ENCODE data around the gene CDC25A. TPM values are rescaled to one million over a fixed set of nuclear protein-coding genes. Genes with fewer than 3 reads are reported as not detected.
A peak's percentile ranks its signal among the peaks of the same experiment; 100 is the strongest.

CDC25A gene
- total and polyA plus RNA-seq, 4 experiments from 2014 or later, result 0.09 TPM; not detected in 3

GRCh38 chr3:48186631-48187300, 1.5 kb downstream of the CDC25A start:
- POLR2A ChIA-PET (ENCODE audit: partially characterized antibody), result no interaction called here
- no peaks in the 10 kb centered on the region for H3K9me3 ChIP-seq (ENCODE audit: control insufficient read depth in 1 of 2, low read length in 2 of 2)
- H3K4me1 ChIP-seq (ENCODE audit: insufficient read depth, low read length), result peaks cover 12% of the 10 kb centered on the region
- intact Hi-C loops (cut with micrococcal nuclease), result no loop called here
- Mint-ChIP-seq H3K36me3 (peaks cover 0 to 3% of the 10 kb centered on the region in 2 donors), H3K4me3 (peak overlapping the region; percentile 76 to 87 (median 85)), H3K9me3 (no peaks in the 10 kb centered on the region), H3K27me3 (peaks cover 3 to 11% of the 10 kb centered on the region in 2 donors), H3K4me1 (peaks cover 8 to 23% (median 15%) of the 10 kb centered on the region in 4 donors), H3K27ac (peak overlapping the region in 2 of 7 donors; percentile 43 to 88)
- no peak overlapping the region for H3K27ac ChIP-seq (ENCODE audit: low read depth, low read length)
- peak overlapping the region in 1 of 2 donors; percentile 95 for H3K4me3 ChIP-seq (ENCODE audit: low read length in 2 of 2)
- no peaks in the 10 kb centered on the region for H3K36me3 ChIP-seq (ENCODE audit: insufficient read depth, low read length)
- CTCF ChIA-PET (ENCODE audit: partially characterized antibody), result no interaction called here
- DNase-seq, result no peak
- H3K27me3 ChIP-seq (ENCODE audit: insufficient read depth, low read length), result no peaks in the 10 kb centered on the region

DNA sequence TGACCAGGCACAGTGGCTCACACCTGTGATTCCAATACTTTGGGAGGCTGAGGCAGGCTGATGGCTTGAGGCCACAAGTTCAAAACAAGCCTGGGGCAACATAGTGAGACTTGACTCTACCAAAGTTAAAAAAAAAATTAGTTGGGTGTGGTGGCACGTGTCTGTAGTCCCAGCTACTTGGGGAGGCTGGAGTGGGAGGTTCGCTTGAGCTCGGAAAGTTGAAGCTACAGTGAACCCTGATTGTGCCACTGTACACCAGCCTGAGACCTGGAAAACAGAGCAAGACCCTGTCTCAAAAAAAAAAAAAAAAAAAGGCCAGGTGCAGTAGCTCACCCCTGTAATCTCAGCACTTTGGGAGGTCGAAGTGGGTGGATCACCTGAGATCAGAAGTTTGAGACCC, 3.1 kb downstream of the CDC25A start:
- H3K4me1 Mint-ChIP-seq, result peaks cover 8 to 23% (median 15%) of the 10 kb centered on the region in 4 donors
- peaks cover 0 to 3% of the 10 kb centered on the region in 2 donors for H3K36me3 Mint-ChIP-seq
- CTCF ChIA-PET (ENCODE audit: partially characterized antibody), result no interaction called here
- Histone ChIP-seq H3K27me3 (ENCODE audit: insufficient read depth, low read length) (no peaks in the 10 kb centered on the region), H3K4me1 (ENCODE audit: insufficient read depth, low read length) (peaks cover 12% of the 10 kb centered on the region), H3K36me3 (ENCODE audit: insufficient read depth, low read length) (no peaks in the 10 kb centered on the region), H3K4me3 (ENCODE audit: low read length in 2 of 2) (no peak overlapping the region), H3K9me3 (ENCODE audit: control insufficient read depth in 1 of 2, low read length in 2 of 2) (no peaks in the 10 kb centered on the region), H3K27ac (ENCODE audit: low read depth, low read length) (no peak overlapping the region)
- no peaks in the 10 kb centered on the region for H3K9me3 Mint-ChIP-seq
- DNase-seq, result no peak
- peaks cover 3 to 11% of the 10 kb centered on the region in 2 donors for H3K27me3 Mint-ChIP-seq
- POLR2A ChIA-PET (ENCODE audit: partially characterized antibody), result no interaction called here
- intact Hi-C loops (cut with micrococcal nuclease), result no loop called here
- H3K27ac Mint-ChIP-seq, result peak overlapping the region in 1 of 7 donors; percentile 2
- H3K4me3 Mint-ChIP-seq, result no peak overlapping the region

DNA sequence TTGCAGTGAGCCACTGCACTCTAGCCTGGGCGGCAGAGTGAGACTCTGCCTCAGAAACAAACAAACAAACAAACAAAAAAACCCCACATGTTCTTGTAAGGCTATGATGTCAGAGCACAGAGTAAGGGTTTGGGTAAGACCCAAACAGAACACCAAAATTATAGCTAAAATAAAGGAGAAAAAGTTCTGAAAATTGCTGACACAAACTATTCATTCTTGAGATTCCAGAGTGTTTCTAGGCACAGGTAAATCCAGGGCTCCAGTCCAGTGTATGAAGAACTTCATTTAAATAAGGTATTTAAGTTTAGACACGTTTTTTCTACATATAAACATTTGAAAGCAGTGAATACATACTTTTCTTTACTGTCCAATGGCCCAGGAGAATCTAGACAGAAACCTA, 3.9 kb downstream of the CDC25A start:
- no peak for DNase-seq
- Histone ChIP-seq H3K27ac (ENCODE audit: low read depth, low read length) (no peak overlapping the region), H3K36me3 (ENCODE audit: insufficient read depth, low read length) (no peaks in the 10 kb centered on the region), H3K9me3 (ENCODE audit: control insufficient read depth in 1 of 2, low read length in 2 of 2) (no peaks in the 10 kb centered on the region), H3K4me3 (ENCODE audit: low read length in 2 of 2) (no peak overlapping the region), H3K4me1 (ENCODE audit: insufficient read depth, low read length) (peaks cover 12% of the 10 kb centered on the region), H3K27me3 (ENCODE audit: insufficient read depth, low read length) (no peaks in the 10 kb centered on the region)
- H3K27me3 Mint-ChIP-seq, result peaks cover 3 to 11% of the 10 kb centered on the region in 2 donors
- ChIA-PET POLR2A (ENCODE audit: partially characterized antibody) (no interaction called here), CTCF (ENCODE audit: partially characterized antibody) (interaction anchor here (1.7 kb wide), 1 partner anchor 34 kb away, joined by 5 read pairs; no protein-coding TSS in a partner anchor)
- no peak overlapping the region for H3K4me3 Mint-ChIP-seq
- H3K4me1 Mint-ChIP-seq, result peaks cover 8 to 23% (median 15%) of the 10 kb centered on the region in 4 donors
- H3K27ac Mint-ChIP-seq, result no peak overlapping the region
- intact Hi-C loops (cut with micrococcal nuclease), result no loop called here
- peaks cover 0 to 3% of the 10 kb centered on the region in 2 donors for H3K36me3 Mint-ChIP-seq
- H3K9me3 Mint-ChIP-seq, result no peaks in the 10 kb centered on the region

GRCh38 chr3:48180531-48181253, 7.5 kb downstream of the CDC25A start:
- Mint-ChIP-seq H3K4me3 (no peak overlapping the region), H3K27me3 (peaks cover 0 to 2% of the 10 kb centered on the region in 2 donors), H3K27ac (no peak overlapping the region), H3K9me3 (no peaks in the 10 kb centered on the region), H3K4me1 (no peaks in the 10 kb centered on the region), H3K36me3 (no peaks in the 10 kb centered on the region)
- CTCF ChIA-PET (ENCODE audit: partially characterized antibody), result interaction anchor here (1.4 kb wide), 1 partner anchor 16 kb away, joined by 3 read pairs; no protein-coding TSS in a partner anchor
- Histone ChIP-seq H3K4me1 (ENCODE audit: insufficient read depth, low read length) (no peaks in the 10 kb centered on the region), H3K9me3 (ENCODE audit: control insufficient read depth in 1 of 2, low read length in 2 of 2) (no peaks in the 10 kb centered on the region), H3K4me3 (ENCODE audit: low read length in 2 of 2) (no peak overlapping the region), H3K27me3 (ENCODE audit: insufficient read depth, low read length) (no peaks in the 10 kb centered on the region), H3K36me3 (ENCODE audit: insufficient read depth, low read length) (no peaks in the 10 kb centered on the region), H3K27ac (ENCODE audit: low read depth, low read length) (no peak overlapping the region)
- intact Hi-C loops (cut with micrococcal nuclease), result no loop called here
- POLR2A ChIA-PET (ENCODE audit: partially characterized antibody), result no interaction called here
- DNase-seq, result no peak

- DNase-seq, result no peak
- no peaks in the 10 kb centered on the region for H3K27me3 ChIP-seq (ENCODE audit: insufficient read depth, low read length)
- ChIA-PET CTCF (ENCODE audit: partially characterized antibody) (no interaction called here), POLR2A (ENCODE audit: partially characterized antibody) (no interaction called here)
- no peak overlapping the region for H3K4me3 ChIP-seq (ENCODE audit: low read length in 2 of 2)
- no peaks in the 10 kb centered on the region for H3K9me3 Mint-ChIP-seq
- no peak overlapping the region for H3K27ac Mint-ChIP-seq
- no peaks in the 10 kb centered on the region for H3K4me1 Mint-ChIP-seq
- H3K27ac ChIP-seq (ENCODE audit: low read depth, low read length), result no peak overlapping the region
- H3K36me3 ChIP-seq (ENCODE audit: insufficient read depth, low read length), result no peaks in the 10 kb centered on the region
- no peak overlapping the region for H3K4me3 Mint-ChIP-seq
- no peaks in the 10 kb centered on the region for H3K36me3 Mint-ChIP-seq
- H3K27me3 Mint-ChIP-seq, result no peaks in the 10 kb centered on the region
- H3K9me3 ChIP-seq (ENCODE audit: control insufficient read depth in 1 of 2, low read length in 2 of 2), result no peaks in the 10 kb centered on the region
- intact Hi-C loops (cut with micrococcal nuclease), result no loop called here
- H3K4me1 ChIP-seq (ENCODE audit: insufficient read depth, low read length), result no peaks in the 10 kb centered on the region
Observed at GRCh38 chr3:48180021-48180420, 8.2 kb downstream of the CDC25A start.

DNA sequence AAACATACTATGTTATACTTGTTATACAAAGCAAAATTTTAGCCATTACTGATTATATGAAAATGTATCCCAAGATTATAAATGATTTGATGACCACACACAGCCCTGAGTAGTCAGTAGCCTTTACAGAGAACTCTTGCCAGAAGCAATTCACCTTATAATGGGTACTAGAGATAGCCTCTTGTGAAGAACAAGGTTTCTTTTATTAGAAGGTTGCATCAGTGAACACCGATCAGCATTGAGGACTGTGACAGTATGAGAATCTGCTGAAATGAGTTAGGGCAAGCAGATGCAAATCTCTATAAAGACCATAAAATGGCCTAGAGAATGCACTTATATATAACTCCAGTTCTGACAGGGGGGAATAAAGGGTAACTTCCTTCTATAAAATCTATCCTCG, 10.1 kb downstream of the CDC25A start:
- DNase-seq, result no peak
- no peak overlapping the region for H3K27ac ChIP-seq (ENCODE audit: low read depth, low read length)
- ChIA-PET POLR2A (ENCODE audit: partially characterized antibody) (no interaction called here), CTCF (ENCODE audit: partially characterized antibody) (no interaction called here)
- H3K4me1 Mint-ChIP-seq, result no peaks in the 10 kb centered on the region
- H3K27ac Mint-ChIP-seq, result no peak overlapping the region
- no peaks in the 10 kb centered on the region for H3K4me1 ChIP-seq (ENCODE audit: insufficient read depth, low read length)
- H3K36me3 ChIP-seq (ENCODE audit: insufficient read depth, low read length), result no peaks in the 10 kb centered on the region
- no peaks in the 10 kb centered on the region for H3K9me3 Mint-ChIP-seq
- no peaks in the 10 kb centered on the region for H3K9me3 ChIP-seq (ENCODE audit: control insufficient read depth in 1 of 2, low read length in 2 of 2)
- intact Hi-C loops (cut with micrococcal nuclease), result no loop called here
- H3K36me3 Mint-ChIP-seq, result no peaks in the 10 kb centered on the region
- no peak overlapping the region for H3K4me3 Mint-ChIP-seq
- H3K27me3 Mint-ChIP-seq, result no peaks in the 10 kb centered on the region
- no peaks in the 10 kb centered on the region for H3K27me3 ChIP-seq (ENCODE audit: insufficient read depth, low read length)
- no peak overlapping the region for H3K4me3 ChIP-seq (ENCODE audit: low read length in 2 of 2)

DNA sequence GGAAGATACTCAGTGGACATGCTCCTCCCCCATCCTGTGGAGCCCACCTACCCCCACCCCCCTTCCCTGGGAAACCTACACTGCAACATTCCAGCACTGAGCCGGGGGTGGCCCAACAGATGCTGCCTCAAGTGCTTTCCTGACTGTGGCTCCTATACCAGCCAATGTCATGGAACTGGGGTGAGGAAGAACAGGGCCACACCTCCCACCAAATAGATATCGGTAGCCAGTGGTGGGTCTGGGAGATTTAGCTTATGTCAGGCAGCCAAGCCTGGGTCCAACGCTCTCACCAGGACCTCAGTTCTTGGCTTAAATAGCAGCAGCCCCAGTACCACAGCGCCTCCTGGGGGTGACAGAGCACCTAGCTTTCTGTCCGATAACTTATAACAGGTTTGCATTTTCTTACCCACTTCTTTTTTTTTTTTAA, 30.3 kb downstream of the CDC25A start:
- H3K4me1 Mint-ChIP-seq, result peaks cover 0 to 1% (median 0%) of the 10 kb centered on the region in 4 donors

More for the DNA sequence above, 30.3 kb downstream of the CDC25A start:
- no peaks in the 10 kb centered on the region for H3K36me3 ChIP-seq (ENCODE audit: insufficient read depth, low read length)
- peaks cover 0 to 2% of the 10 kb centered on the region in 2 donors for H3K27me3 Mint-ChIP-seq
- no peaks in the 10 kb centered on the region for H3K4me1 ChIP-seq (ENCODE audit: insufficient read depth, low read length)
- H3K9me3 ChIP-seq (ENCODE audit: control insufficient read depth in 1 of 2, low read length in 2 of 2), result no peaks in the 10 kb centered on the region
- no peaks in the 10 kb centered on the region for H3K27me3 ChIP-seq (ENCODE audit: insufficient read depth, low read length)
- intact Hi-C loops (cut with micrococcal nuclease), result no loop called here
- CTCF ChIA-PET (ENCODE audit: partially characterized antibody), result interaction anchor here (0.6 to 2.8 kb wide), 4 partner anchors 16 to 333 kb away, joined by 3 to 9 read pairs (median 3); no protein-coding TSS in a partner anchor
- H3K27ac Mint-ChIP-seq, result no peak overlapping the region
- POLR2A ChIA-PET (ENCODE audit: partially characterized antibody), result interaction anchor here (0.6 kb wide), 1 partner anchor 158 kb away, joined by 3 read pairs; no protein-coding TSS in a partner anchor
- no peak overlapping the region for H3K4me3 ChIP-seq (ENCODE audit: low read length in 2 of 2)
- H3K4me3 Mint-ChIP-seq, result no peak overlapping the region
- H3K9me3 Mint-ChIP-seq, result no peaks in the 10 kb centered on the region
- no peak overlapping the region for H3K27ac ChIP-seq (ENCODE audit: low read depth, low read length)
- peak in 4 of 5 donors; percentile 7 to 34 (median 18) for DNase-seq
- no peaks in the 10 kb centered on the region for H3K36me3 Mint-ChIP-seq

Data from CD4-positive, alpha-beta memory T cell (primary cell).